GM23338 (cell line): ENCODE data around the gene RNF7. TPM values are rescaled to one million over a fixed set of nuclear protein-coding genes. Genes with fewer than 3 reads are reported as not detected.

Experiments used
- ATAC-seq: fragments of 200-7000 bp; cut with Tn5 transposase; 3 replicates; pipeline ENCODE4 v1.9.1; 2020
- DNase-seq: peaks from one replicate; pipeline ENCODE4 v3.0.0-alpha.2; 2015; ENCODE audit warnings: low spot score
- H2AFZ ChIP-seq: fragments of 200-600 bp; sonication (generic); 2 replicates; pipeline ENCODE4 v1.8.0; 2016; ENCODE audit warnings: antibody characterized with exemption, mild to moderate bottlenecking, moderate library complexity
- H3F3A ChIP-seq: fragments of 200-600 bp; sonication (generic); replicated peaks from 2 replicates; pipeline ENCODE4 v1.8.0; 2017; ENCODE audit warnings: antibody characterized with exemption, mixed run types, low read depth
- H3K27ac ChIP-seq: fragments of 200-600 bp; sonication (generic); 2 replicates; pipeline ENCODE4 v1.6.1; 2016; ENCODE audit warnings: low read depth
- H3K27me3 ChIP-seq: fragments of 200-600 bp; sonication (generic); 2 replicates; pipeline ENCODE4 v1.8.0; 2016; ENCODE audit warnings: mild to moderate bottlenecking, mixed run types, moderate library complexity; ENCODE audit not compliant: insufficient read depth
- H3K36me3 ChIP-seq: fragments of 200-600 bp; sonication (generic); 2 replicates; pipeline ENCODE4 v1.8.0; 2016; ENCODE audit warnings: mild to moderate bottlenecking; ENCODE audit not compliant: insufficient read depth
- H3K4me1 ChIP-seq: fragments of 200-600 bp; sonication (generic); 2 replicates; pipeline ENCODE4 v1.8.0; 2016; ENCODE audit warnings: mild to moderate bottlenecking, moderate library complexity; ENCODE audit not compliant: insufficient read depth
- H3K4me2 ChIP-seq: fragments of 200-600 bp; sonication (generic); 2 replicates; pipeline ENCODE4 v1.7.1; 2017; ENCODE audit warnings: mixed run types
- H3K4me3 ChIP-seq: fragments of 200-600 bp; sonication (generic); 2 replicates; pipeline ENCODE4 v1.6.1; 2016; ENCODE audit warnings: mixed run types
- H3K79me2 ChIP-seq: fragments of 200-600 bp; sonication (generic); replicated peaks from 2 replicates; pipeline ENCODE4 v1.8.0; 2017; ENCODE audit warnings: mild to moderate bottlenecking; ENCODE audit not compliant: insufficient read depth
- H3K9me2 ChIP-seq: fragments of 200-600 bp; sonication (generic); 2 replicates; pipeline ENCODE4 v1.8.0; 2017; ENCODE audit not compliant: insufficient read depth
- H4K20me1 ChIP-seq: fragments of 200-600 bp; sonication (generic); replicated peaks from 2 replicates; pipeline ENCODE4 v1.8.0; 2017; ENCODE audit warnings: mild to moderate bottlenecking; ENCODE audit not compliant: insufficient read depth
- H3K27ac Mint-ChIP-seq: 2 replicates; pipeline ENCODE4 v1.8.0; 2020; ENCODE audit warnings: inconsistent platforms, mild to moderate bottlenecking, moderate library complexity, mixed read lengths
- H3K27me3 Mint-ChIP-seq: 3 replicates; pipeline ENCODE4 v1.8.0; 2022; ENCODE audit warnings: low read depth, mild to moderate bottlenecking, moderate library complexity, mixed read lengths, inconsistent platforms; ENCODE audit not compliant: insufficient read depth, poor library complexity
- H3K36me3 Mint-ChIP-seq: 3 replicates; pipeline ENCODE4 v1.8.0; 2021; ENCODE audit warnings: low read depth, mild to moderate bottlenecking, inconsistent platforms, moderate library complexity, mixed read lengths
- H3K4me1 Mint-ChIP-seq: 3 replicates; pipeline ENCODE4 v1.8.0; 2020; ENCODE audit warnings: mild to moderate bottlenecking, inconsistent platforms, mixed read lengths
- H3K4me3 Mint-ChIP-seq: 3 replicates; pipeline ENCODE4 v1.8.0; 2021; ENCODE audit warnings: moderate library complexity, mild to moderate bottlenecking, inconsistent platforms, mixed read lengths
- H3K9me3 Mint-ChIP-seq: 3 replicates; pipeline ENCODE4 v1.8.0; 2020; ENCODE audit warnings: moderate library complexity, mild to moderate bottlenecking, inconsistent platforms, mixed read lengths
- CREB1 ChIP-seq: fragments of 250-450 bp; sonication (Bioruptor Pico); IDR thresholded peaks from 2 replicates; pipeline ENCODE4 v1.5.0; 2020; ENCODE audit warnings: low read depth, mild to moderate bottlenecking, moderate library complexity
- EZH2 ChIP-seq: fragments of 200-600 bp; sonication (generic); IDR thresholded peaks from one replicate; pipeline ENCODE4 v1.8.0; 2017; ENCODE audit warnings: antibody characterized with exemption, mild to moderate bottlenecking, low read depth; ENCODE audit not compliant: unreplicated experiment
- EZH2phosphoT487 ChIP-seq: fragments of 200-600 bp; sonication (generic); IDR thresholded peaks from one replicate; pipeline ENCODE4 v1.8.1; 2018; ENCODE audit warnings: antibody characterized with exemption; ENCODE audit not compliant: unreplicated experiment
- JUNB ChIP-seq: IDR thresholded peaks from one replicate; pipeline ENCODE4 v1.6.1; 2016; ENCODE audit warnings: antibody characterized with exemption; ENCODE audit not compliant: unreplicated experiment
- POLR2AphosphoS5 ChIP-seq: IDR thresholded peaks from 2 replicates; pipeline ENCODE4 v1.6.1; 2016; ENCODE audit warnings: antibody characterized with exemption, low read depth
- ZNF114 ChIP-seq: fragments of 250-450 bp; sonication (Bioruptor Pico); IDR thresholded peaks from 2 replicates; pipeline ENCODE4 v1.5.0; 2020; ENCODE audit warnings: mild to moderate bottlenecking, moderate library complexity
- ZNF331 ChIP-seq: fragments of 250-450 bp; sonication (Bioruptor Pico); IDR thresholded peaks from 2 replicates; pipeline ENCODE4 v1.5.0; 2020; ENCODE audit warnings: low read depth, mild to moderate bottlenecking, moderate library complexity
- polyA plus RNA-seq: library from polyadenylated mRNA; unstranded; fragments of >200 nt; fragmentation: Nextera tagmentation; extraction: Ambion mirVana; gene quantifications from 2 replicates; pipeline ENCODE4 v1.2.1, GENCODE V29; 2016
- total RNA-seq: library from RNA; depleted of rRNA; stranded (reverse); fragments of >200 nt; shearing (Covaris generic); gene quantifications from 2 replicates; pipeline ENCODE4 v1.2.3, GENCODE V29; 2014
- TF ChIP-seq, protein P1 (sequence below): fragments of 250-450 bp; sonication (Bioruptor Pico); IDR thresholded peaks from 2 replicates; pipeline ENCODE4 v1.5.0; 2020; ENCODE audit warnings: mild to moderate bottlenecking, moderate library complexity
- TF ChIP-seq, protein P2 (sequence below): IDR thresholded peaks from 2 replicates; pipeline ENCODE4 v1.6.1; 2016; ENCODE audit warnings: antibody characterized with exemption

Gene RNF7
- total and polyA plus RNA-seq, 2 experiments from 2014 or later: 156 to 254 TPM

DNA sequence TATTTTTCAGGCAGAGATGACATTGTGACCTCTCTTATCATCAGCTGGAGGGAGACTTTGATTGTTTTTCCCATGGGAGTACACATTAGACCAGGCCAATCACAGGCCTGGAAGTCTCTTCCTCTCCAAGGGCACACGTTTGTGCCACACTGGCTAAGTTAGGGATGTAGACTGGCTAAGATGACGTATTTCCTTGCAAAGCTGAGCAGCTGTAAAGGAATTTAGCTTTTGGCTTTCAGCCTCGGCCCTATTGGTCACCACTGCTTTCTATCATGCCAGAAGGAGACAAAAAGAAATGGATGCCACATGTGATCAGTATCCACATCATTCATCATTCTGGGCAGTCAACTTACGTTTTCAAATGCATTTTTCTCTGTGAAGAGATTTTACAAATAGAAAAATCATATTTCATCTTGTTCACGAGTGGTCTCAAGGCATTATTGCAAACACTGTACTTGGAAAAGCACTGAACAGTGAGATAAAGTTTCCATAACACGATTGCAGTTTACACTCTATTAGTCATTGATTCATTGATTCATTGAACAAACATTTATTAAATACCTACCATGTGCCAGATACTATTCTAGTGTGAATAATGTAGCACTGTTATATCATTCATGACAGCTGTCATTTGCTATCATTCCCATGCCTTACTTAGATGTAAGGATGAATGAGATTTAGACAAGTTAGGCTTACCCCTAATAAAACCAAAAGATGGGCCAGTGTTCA lies 27.0 kb upstream of the RNF7 start (continued):
- TF ChIP-seq, protein P1, sequence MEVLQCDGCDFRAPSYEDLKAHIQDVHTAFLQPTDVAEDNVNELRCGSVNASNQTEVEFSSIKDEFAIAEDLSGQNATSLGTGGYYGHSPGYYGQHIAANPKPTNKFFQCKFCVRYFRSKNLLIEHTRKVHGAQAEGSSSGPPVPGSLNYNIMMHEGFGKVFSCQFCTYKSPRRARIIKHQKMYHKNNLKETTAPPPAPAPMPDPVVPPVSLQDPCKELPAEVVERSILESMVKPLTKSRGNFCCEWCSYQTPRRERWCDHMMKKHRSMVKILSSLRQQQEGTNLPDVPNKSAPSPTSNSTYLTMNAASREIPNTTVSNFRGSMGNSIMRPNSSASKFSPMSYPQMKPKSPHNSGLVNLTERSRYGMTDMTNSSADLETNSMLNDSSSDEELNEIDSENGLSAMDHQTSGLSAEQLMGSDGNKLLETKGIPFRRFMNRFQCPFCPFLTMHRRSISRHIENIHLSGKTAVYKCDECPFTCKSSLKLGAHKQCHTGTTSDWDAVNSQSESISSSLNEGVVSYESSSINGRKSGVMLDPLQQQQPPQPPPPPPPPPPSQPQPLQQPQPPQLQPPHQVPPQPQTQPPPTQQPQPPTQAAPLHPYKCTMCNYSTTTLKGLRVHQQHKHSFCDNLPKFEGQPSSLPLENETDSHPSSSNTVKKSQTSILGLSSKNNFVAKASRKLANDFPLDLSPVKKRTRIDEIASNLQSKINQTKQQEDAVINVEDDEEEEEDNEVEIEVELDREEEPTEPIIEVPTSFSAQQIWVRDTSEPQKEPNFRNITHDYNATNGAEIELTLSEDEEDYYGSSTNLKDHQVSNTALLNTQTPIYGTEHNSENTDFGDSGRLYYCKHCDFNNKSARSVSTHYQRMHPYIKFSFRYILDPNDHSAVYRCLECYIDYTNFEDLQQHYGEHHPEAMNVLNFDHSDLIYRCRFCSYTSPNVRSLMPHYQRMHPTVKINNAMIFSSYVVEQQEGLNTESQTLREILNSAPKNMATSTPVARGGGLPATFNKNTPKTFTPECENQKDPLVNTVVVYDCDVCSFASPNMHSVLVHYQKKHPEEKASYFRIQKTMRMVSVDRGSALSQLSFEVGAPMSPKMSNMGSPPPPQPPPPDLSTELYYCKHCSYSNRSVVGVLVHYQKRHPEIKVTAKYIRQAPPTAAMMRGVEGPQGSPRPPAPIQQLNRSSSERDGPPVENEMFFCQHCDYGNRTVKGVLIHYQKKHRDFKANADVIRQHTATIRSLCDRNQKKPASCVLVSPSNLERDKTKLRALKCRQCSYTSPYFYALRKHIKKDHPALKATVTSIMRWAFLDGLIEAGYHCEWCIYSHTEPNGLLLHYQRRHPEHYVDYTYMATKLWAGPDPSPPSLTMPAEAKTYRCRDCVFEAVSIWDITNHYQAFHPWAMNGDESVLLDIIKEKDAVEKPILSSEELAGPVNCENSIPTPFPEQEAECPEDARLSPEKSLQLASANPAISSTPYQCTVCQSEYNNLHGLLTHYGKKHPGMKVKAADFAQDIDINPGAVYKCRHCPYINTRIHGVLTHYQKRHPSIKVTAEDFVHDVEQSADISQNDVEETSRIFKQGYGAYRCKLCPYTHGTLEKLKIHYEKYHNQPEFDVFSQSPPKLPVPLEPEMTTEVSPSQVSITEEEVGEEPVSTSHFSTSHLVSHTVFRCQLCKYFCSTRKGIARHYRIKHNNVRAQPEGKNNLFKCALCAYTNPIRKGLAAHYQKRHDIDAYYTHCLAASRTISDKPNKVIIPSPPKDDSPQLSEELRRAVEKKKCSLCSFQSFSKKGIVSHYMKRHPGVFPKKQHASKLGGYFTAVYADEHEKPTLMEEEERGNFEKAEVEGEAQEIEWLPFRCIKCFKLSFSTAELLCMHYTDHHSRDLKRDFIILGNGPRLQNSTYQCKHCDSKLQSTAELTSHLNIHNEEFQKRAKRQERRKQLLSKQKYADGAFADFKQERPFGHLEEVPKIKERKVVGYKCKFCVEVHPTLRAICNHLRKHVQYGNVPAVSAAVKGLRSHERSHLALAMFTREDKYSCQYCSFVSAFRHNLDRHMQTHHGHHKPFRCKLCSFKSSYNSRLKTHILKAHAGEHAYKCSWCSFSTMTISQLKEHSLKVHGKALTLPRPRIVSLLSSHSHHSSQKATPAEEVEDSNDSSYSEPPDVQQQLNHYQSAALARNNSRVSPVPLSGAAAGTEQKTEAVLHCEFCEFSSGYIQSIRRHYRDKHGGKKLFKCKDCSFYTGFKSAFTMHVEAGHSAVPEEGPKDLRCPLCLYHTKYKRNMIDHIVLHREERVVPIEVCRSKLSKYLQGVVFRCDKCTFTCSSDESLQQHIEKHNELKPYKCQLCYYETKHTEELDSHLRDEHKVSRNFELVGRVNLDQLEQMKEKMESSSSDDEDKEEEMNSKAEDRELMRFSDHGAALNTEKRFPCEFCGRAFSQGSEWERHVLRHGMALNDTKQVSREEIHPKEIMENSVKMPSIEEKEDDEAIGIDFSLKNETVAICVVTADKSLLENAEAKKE (CRISPR knock-in tag): no peak
- no peak for TF ChIP-seq EZH2
- no peak for TF ChIP-seq POLR2AphosphoS5
- TF ChIP-seq ZNF331 (CRISPR knock-in tag): no peak
- TF ChIP-seq CREB1: no peak
- TF ChIP-seq ZNF114 (CRISPR knock-in tag): no peak
- TF ChIP-seq, protein P2, sequence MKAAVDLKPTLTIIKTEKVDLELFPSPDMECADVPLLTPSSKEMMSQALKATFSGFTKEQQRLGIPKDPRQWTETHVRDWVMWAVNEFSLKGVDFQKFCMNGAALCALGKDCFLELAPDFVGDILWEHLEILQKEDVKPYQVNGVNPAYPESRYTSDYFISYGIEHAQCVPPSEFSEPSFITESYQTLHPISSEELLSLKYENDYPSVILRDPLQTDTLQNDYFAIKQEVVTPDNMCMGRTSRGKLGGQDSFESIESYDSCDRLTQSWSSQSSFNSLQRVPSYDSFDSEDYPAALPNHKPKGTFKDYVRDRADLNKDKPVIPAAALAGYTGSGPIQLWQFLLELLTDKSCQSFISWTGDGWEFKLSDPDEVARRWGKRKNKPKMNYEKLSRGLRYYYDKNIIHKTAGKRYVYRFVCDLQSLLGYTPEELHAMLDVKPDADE: no peak

DNA sequence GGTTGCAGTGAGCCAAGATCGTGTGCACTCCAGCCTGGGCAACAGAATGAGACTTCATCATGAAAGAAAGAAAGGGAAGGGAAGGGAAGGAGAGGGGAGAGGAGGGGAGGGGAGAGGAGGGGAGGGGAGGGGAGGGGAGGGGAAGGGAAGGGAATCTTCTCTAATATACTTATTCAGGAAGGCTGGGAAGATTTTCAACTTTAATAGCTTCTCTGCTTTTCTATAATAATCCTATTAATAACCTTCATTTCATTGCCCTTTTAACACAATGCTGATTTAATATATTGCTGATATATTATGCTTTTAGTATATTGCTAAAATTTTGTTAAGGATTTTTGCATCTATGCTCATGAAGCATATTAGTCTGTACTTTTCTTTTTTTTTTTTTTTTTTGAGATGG lies 23.4 kb upstream of the RNF7 start:
- H3K79me2 ChIP-seq: no peaks in the 10 kb centered on the region
- no peaks in the 10 kb centered on the region for H3K4me1 ChIP-seq
- no peaks in the 10 kb centered on the region for H3K27me3 ChIP-seq
- H3K4me1 Mint-ChIP-seq: no peaks in the 10 kb centered on the region
- no peak overlapping the region for H3K4me3 ChIP-seq
- 0 out of 2 replicates have a peak, but pooled peaks cover 2% of the 10 kb centered on the region for H3K9me2 ChIP-seq
- H3K9me3 Mint-ChIP-seq: peaks cover 6% of the 10 kb centered on the region; the same call in 2 of the 3 replicates
- H3K36me3 ChIP-seq: no peaks in the 10 kb centered on the region
- no peak overlapping the region for H3K4me2 ChIP-seq
- H3K36me3 Mint-ChIP-seq: no peaks in the 10 kb centered on the region; the same call in 2 of the 3 replicates
- no peak for DNase-seq
- H2AFZ ChIP-seq: no peak overlapping the region
- no peak overlapping the region for H3K27ac ChIP-seq
- no peak overlapping the region for H3K27ac Mint-ChIP-seq
- no peak for ATAC-seq
- no peaks in the 10 kb centered on the region for H4K20me1 ChIP-seq
- H3K27me3 Mint-ChIP-seq: peaks cover 2% of the 10 kb centered on the region
- no peak overlapping the region for H3K4me3 Mint-ChIP-seq
- TF ChIP-seq JUNB: no peak
- no peak for TF ChIP-seq EZH2phosphoT487
- no peaks in the 10 kb centered on the region for H3F3A ChIP-seq
